Panc1 (cell line): Measurements from ENCODE around the gene TMEM165. TPM values are rescaled to one million over a fixed set of nuclear protein-coding genes. Genes with fewer than 3 reads are reported as not detected.
"Not testable (repeated sequence)": the region's sequence is repeated elsewhere in the genome, so short reads cannot be mapped to it uniquely, and the experiment has no call there.

ENCODE experiments used
- ATAC-seq: fragments of 200-7000 bp; cut with Tn5 transposase; 2 replicates; pipeline ENCODE4 v1.9.1; 2020; ENCODE audit warnings: mild to moderate bottlenecking, moderate library complexity
- BruUV-seq: library from RNA; stranded (reverse); fragments of 400-500 nt; replicated peaks from 2 replicates; lab custom pipeline; 2021; lab: Mats Ljungman, UMichigan
- CTCF ChIA-PET: fragments of 300-600 bp; sonication (Branson Sonifier 250); formaldehyde crosslinking; loops from one replicate; lab custom pipeline; 2022; ENCODE audit warnings: antibody characterized with exemption; lab: Charles Lee
- POLR2A ChIA-PET: fragments of 300-600 bp; sonication (Branson Sonifier 250); formaldehyde crosslinking; loops from one replicate; lab custom pipeline; 2022; ENCODE audit warnings: antibody characterized with exemption; lab: Charles Lee
- DNase-seq: peaks from one replicate; pipeline ENCODE4 v3.0.0-alpha.2; 2010; ENCODE audit warnings: low read depth, low spot score
- H3K27ac ChIP-seq: 2 replicates; pipeline ENCODE4 v1.5.1; 2011; ENCODE audit warnings: mild to moderate bottlenecking, low read length, inconsistent platforms
- H3K27me3 ChIP-seq: fragments of 200-500 bp; sonication (Bioruptor generic); 2 replicates; pipeline ENCODE4 v1.6.0; 2014; ENCODE audit warnings: low read length, inconsistent platforms; ENCODE audit not compliant: control insufficient read depth, insufficient read depth
- H3K36me3 ChIP-seq: fragments of 200-500 bp; sonication (Bioruptor generic); 2 replicates; pipeline ENCODE4 v1.5.1; 2014; ENCODE audit warnings: inconsistent platforms, mild to moderate bottlenecking, low read length, moderate library complexity; ENCODE audit not compliant: control insufficient read depth, insufficient read depth
- H3K4me1 ChIP-seq: 2 replicates; pipeline ENCODE4 v1.5.1; 2011; ENCODE audit warnings: inconsistent platforms, mild to moderate bottlenecking, low read length, moderate library complexity; ENCODE audit not compliant: control insufficient read depth, insufficient read depth
- H3K4me3 ChIP-seq, 2 experiments: 2 replicates each; pipeline ENCODE4 v1.5.1; 2011 to 2012; ENCODE audit warnings: low read depth in 2 of 2, low read length in 2 of 2, mild to moderate bottlenecking in 2 of 2, inconsistent platforms in 1 of 2, moderate library complexity in 1 of 2
- H3K9me3 ChIP-seq: fragments of 200-500 bp; sonication (Bioruptor generic); 2 replicates; pipeline ENCODE4 v1.5.1; 2014; ENCODE audit warnings: low read depth, mild to moderate bottlenecking, inconsistent platforms, low read length, moderate library complexity; ENCODE audit not compliant: control insufficient read depth, insufficient read depth
- CTCF ChIP-seq: fragments of 450-650 bp; IDR thresholded peaks from 2 replicates; pipeline ENCODE4 v1.5.1; 2017; ENCODE audit warnings: mild to moderate bottlenecking
- POLR2AphosphoS5 ChIP-seq: IDR thresholded peaks from 2 replicates; pipeline ENCODE4 v1.6.1; 2012; ENCODE audit warnings: mild to moderate bottlenecking, low read depth, low read length, moderate library complexity
- SIN3A ChIP-seq: IDR thresholded peaks from 2 replicates; pipeline ENCODE4 v1.6.1; 2012; ENCODE audit warnings: low read depth, mild to moderate bottlenecking, low read length, moderate library complexity, borderline replicate concordance; ENCODE audit not compliant: insufficient read depth
- TCF7L2 ChIP-seq: IDR thresholded peaks from 2 replicates; pipeline ENCODE4 v1.6.1; 2011; ENCODE audit warnings: mild to moderate bottlenecking, low read depth, low read length, inconsistent platforms
- in situ Hi-C: cut with HindIII; loops from 2 replicates; pipeline ENCODE4 v1.10.0; 2016; ENCODE audit warnings: low sequenced_read_pairs, low pct_unique_long_range_greater_than_20kb
- intact Hi-C: fragments of 100-400 bp; cut with micrococcal nuclease; formaldehyde crosslinking; loops from one replicate; pipeline ENCODE4 v1.10.0; 2022; ENCODE audit not compliant: unreplicated experiment
- total RNA-seq: library from RNA; stranded (reverse); gene quantifications from one replicate; pipeline ENCODE4 v1.2.1, GENCODE V29; 2021; ENCODE audit not compliant: unreplicated experiment
- TF ChIP-seq, protein P1 (sequence below), 2 experiments: IDR thresholded peaks; 2 replicates each; pipeline ENCODE4 v1.6.1; 2011 to 2012; ENCODE audit warnings: low read depth in 2 of 2, control low read depth in 1 of 2, low read length in 1 of 2, mild to moderate bottlenecking in 1 of 2, moderate library complexity in 1 of 2; ENCODE audit not compliant: insufficient read depth in 1 of 2

TMEM165 gene
- total RNA-seq, 1 experiment from 2014 or later = 54.6 TPM

GRCh38 chr4:55359397-55359916 lies 36.3 kb upstream of the TMEM165 start:
- Histone ChIP-seq H3K27ac (no peak overlapping the region), H3K4me3 (no peak overlapping the region), H3K4me1 (0 out of 2 replicates have a peak, but pooled peaks cover 3% of the 10 kb centered on the region), H3K27me3 (no peaks in the 10 kb centered on the region), H3K36me3 (no peaks in the 10 kb centered on the region), H3K9me3 (no peaks in the 10 kb centered on the region)
- intact Hi-C loops (no loop called here), in situ Hi-C loops (no loop called here)
- no peak for ATAC-seq
- BruUV-seq = no TSS peak
- ChIA-PET POLR2A (no interaction called here), CTCF (no interaction called here)
- no peak for DNase-seq
- no peak for TF ChIP-seq SIN3A
- TF ChIP-seq TCF7L2 = no peak
- TF ChIP-seq CTCF = no peak
- no peak for TF ChIP-seq POLR2AphosphoS5
- TF ChIP-seq, protein P1, sequence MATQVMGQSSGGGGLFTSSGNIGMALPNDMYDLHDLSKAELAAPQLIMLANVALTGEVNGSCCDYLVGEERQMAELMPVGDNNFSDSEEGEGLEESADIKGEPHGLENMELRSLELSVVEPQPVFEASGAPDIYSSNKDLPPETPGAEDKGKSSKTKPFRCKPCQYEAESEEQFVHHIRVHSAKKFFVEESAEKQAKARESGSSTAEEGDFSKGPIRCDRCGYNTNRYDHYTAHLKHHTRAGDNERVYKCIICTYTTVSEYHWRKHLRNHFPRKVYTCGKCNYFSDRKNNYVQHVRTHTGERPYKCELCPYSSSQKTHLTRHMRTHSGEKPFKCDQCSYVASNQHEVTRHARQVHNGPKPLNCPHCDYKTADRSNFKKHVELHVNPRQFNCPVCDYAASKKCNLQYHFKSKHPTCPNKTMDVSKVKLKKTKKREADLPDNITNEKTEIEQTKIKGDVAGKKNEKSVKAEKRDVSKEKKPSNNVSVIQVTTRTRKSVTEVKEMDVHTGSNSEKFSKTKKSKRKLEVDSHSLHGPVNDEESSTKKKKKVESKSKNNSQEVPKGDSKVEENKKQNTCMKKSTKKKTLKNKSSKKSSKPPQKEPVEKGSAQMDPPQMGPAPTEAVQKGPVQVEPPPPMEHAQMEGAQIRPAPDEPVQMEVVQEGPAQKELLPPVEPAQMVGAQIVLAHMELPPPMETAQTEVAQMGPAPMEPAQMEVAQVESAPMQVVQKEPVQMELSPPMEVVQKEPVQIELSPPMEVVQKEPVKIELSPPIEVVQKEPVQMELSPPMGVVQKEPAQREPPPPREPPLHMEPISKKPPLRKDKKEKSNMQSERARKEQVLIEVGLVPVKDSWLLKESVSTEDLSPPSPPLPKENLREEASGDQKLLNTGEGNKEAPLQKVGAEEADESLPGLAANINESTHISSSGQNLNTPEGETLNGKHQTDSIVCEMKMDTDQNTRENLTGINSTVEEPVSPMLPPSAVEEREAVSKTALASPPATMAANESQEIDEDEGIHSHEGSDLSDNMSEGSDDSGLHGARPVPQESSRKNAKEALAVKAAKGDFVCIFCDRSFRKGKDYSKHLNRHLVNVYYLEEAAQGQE (IDR thresholded peaks at IDR 0.05; ENCODE audit: insufficient read depth in 1 of 2, low read depth in 2 of 2, low read length in 1 of 2) = no peak

DNA sequence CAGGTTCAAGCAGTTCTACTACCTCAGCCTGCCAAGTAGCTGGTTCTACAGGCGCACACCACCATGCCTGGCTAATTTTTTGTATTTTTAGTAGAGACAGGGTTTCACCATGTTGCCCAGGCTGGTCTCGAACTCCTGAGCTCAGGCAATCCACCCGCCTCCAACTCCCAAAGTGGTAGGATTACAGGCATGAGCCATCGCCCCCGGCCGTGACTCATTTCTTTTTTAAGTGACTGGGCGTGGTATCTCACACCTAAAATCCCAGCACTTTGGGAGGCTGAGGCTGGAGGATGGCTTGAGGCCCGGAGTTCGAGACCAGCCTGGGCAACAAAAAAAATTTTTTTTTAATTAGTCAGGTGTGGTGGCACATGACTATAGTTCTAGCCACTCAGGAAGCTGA lies 32.8 kb upstream of the TMEM165 start:
- H3K27ac ChIP-seq, ATAC-seq, H3K4me1 ChIP-seq, H3K4me3 ChIP-seq, BruUV-seq, H3K9me3 ChIP-seq, H3K36me3 ChIP-seq, H3K27me3 ChIP-seq, intact Hi-C loops, in situ Hi-C loops, DNase-seq: not testable (repeated sequence)
- ChIA-PET POLR2A (interaction anchor here (0.5 kb wide), 1 partner anchor 317 kb away, joined by 4 read pairs; no protein-coding TSS in a partner anchor), CTCF (interaction anchor here (0.6 kb wide), 1 partner anchor 39 kb away, joined by 4 read pairs; no protein-coding TSS in a partner anchor)

DNA sequence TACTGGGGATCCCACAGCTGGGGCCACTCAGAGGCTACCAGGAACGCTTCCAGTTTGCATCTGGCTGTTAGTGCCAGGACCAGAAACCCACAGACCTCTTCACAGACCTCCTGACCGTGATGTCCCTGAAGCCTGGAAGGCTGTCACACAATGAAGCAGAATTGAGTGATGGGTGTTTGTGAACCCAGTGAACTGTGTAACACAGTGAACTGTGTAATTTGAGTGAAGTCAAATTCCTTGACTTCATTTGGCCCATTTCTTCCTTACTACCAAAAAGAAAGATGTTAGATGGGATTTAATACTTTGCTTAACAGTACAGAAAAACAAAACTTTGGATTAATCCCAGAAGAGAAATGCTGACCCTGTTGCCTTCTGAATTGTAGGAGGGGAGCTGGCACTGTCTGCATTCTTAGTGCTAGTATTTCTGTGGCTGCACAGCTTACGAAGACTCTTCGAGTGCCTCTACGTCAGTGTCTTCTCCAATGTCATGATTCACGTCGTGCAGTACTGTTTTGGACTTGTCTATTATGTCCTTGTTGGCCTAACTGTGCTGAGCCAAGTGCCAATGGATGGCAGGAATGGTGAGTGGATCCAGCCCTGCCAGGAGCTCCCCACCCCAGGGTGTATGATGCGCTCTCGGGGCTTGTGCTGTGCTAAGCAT lies 31.9 kb upstream of the TMEM165 start:
- H3K27ac ChIP-seq = no peak overlapping the region
- in situ Hi-C loops (no loop called here), intact Hi-C loops (no loop called here)
- 0 out of 2 replicates have a peak, but pooled peaks cover 2% of the 10 kb centered on the region for H3K4me1 ChIP-seq
- DNase-seq (no peak), ATAC-seq (no peak)
- H3K36me3 ChIP-seq = no peaks in the 10 kb centered on the region
- no peaks in the 10 kb centered on the region for H3K9me3 ChIP-seq
- no TSS peak for BruUV-seq
- no peak for TF ChIP-seq TCF7L2
- TF ChIP-seq POLR2AphosphoS5 = no peak
- TF ChIP-seq CTCF = no peak
- no peak for TF ChIP-seq SIN3A
- TF ChIP-seq, protein P1 (IDR thresholded peaks at IDR 0.05; ENCODE audit: insufficient read depth in 1 of 2, low read depth in 2 of 2, low read length in 1 of 2) = no peak
- H3K27me3 ChIP-seq = no peaks in the 10 kb centered on the region
- H3K4me3 ChIP-seq = no peak overlapping the region
- ChIA-PET CTCF (no interaction called here), POLR2A (no interaction called here)
